NCI-H187 (cell line): ENCODE data around the gene TCP11L2.
A peak's percentile ranks its signal among the peaks of the same experiment; 100 is the strongest.
"Not testable (repeated sequence)": the region's sequence is repeated elsewhere in the genome, so short reads cannot be mapped to it uniquely, and the experiment has no call there.

ENCODE experiments used
- DNase-seq, 2 experiments: peaks; one replicate each; lab custom pipeline; 2025; lab: John Stamatoyannopoulos, UW

TCP11L2 gene

GRCh38 chr12:106343214-106343528, 40.6 kb downstream of the TCP11L2 start:
- no peak for DNase-seq

DNA sequence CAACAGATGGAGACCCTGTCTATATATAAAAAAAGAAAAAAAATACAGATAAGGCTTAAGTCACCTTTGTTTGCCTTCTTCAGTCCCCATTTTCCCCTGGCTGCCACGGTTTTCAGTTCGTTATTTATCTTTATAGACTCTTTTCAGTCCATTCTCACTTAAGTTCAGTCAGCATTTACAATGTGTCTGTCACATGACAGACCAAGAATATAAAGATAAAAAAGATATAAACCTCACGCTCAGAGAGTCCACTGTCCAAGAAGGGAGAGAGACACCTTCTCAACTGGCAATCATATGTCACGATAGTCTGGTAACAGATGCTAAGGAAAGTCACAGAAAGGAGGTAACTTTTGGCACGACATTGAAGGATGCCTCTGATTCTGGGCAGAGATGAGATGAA, 41.6 kb downstream of the TCP11L2 start:
- DNase-seq: no peak

- DNase-seq: no peak
These were observed 43.2 kb downstream of the TCP11L2 start for GRCh38 chr12:106345746-106346145.

GRCh38 chr12:106348411-106348810, 45.9 kb downstream of the TCP11L2 start:
- DNase-seq: no peak

GRCh38 chr12:106353175-106353574, 50.6 kb downstream of the TCP11L2 start:
- DNase-seq: no peak

DNA sequence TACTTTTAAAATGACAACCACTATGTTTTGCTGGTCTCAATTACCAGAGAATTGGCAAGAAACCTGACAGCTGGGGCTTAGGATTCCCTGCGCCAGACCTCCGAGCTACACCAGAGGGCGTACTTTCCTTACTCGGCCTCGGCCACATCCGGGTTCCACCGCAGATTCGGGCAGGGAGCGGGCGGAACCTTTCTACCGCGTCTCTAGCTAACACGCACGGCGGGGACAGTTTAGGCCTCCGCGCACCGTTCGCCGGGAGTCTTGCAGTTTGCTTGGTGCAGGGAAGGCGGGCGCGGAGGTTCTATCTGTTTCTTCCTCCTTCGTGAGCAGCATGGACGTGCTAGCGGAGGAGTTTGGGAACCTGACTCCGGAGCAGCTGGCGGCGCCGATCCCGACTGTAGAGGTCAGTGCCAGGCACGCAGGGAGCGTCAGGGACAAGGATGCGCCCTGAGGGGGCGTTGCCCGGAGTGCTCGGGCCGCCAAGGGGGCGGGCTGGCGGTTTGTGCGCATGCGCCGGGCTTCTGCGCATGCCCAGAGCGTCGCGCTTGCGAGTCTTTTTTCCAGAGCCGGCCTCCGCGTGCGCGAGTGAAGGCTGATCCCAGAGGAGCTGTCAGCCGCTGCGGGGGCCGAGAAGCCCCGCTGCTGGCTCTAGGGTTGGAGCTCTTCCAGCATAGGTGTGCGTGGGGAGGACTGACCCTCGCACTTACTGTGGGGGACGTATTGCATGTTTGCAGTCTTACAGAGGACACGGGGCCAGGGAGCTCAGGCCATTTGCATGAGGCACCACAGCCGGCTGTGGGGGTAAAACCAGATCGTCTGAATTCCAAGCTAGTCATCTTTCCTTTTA, 55.2 kb downstream of the TCP11L2 start, which contains the start of gene POLR3B:
Gene POLR3B, plus strand, starts transcription at position 200 of the 847 bp plus-strand sequence. Its CDS starts 132 bp downstream, at position 332.
- DNase-seq: peak; percentile 94 to 98

GRCh38 chr12:106358396-106359241, 56.1 kb downstream of the TCP11L2 start:
- no peak for DNase-seq

DNA sequence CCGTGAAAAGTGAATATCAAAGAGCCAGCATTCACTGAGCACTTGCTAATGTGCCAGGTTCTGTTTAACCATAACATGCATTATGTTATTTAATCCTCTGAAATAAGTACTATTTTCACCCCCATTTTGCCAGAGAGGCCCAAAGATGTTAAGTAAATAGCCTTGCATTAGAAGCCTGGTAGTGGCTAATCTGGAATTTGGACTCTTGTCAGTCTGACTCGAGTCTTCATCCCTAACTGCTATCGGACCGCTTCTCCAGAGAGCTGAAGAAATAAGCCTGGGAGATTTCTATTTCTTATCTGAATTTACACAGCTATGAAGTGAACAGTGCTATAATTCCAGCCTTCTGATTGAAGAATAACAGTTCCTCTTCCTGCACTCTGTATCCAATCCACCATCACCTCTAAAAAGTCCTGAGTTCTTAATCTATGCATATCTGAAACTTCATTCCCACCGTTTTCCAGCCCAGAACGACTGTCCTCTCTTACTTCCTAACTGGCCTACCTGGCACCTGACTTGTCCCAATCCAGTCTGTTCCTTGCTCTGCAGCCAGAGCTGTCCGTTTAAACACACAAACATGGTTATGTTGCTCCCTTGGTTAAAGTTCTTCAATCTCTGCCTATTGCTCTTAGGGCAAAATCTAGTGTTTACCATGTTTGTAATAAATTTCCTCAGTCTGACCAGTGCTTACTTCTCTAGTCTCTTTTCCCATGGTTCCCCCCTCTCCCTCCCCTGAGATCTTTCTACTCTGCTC, 57.3 kb downstream of the TCP11L2 start:
- no peak for DNase-seq

DNA sequence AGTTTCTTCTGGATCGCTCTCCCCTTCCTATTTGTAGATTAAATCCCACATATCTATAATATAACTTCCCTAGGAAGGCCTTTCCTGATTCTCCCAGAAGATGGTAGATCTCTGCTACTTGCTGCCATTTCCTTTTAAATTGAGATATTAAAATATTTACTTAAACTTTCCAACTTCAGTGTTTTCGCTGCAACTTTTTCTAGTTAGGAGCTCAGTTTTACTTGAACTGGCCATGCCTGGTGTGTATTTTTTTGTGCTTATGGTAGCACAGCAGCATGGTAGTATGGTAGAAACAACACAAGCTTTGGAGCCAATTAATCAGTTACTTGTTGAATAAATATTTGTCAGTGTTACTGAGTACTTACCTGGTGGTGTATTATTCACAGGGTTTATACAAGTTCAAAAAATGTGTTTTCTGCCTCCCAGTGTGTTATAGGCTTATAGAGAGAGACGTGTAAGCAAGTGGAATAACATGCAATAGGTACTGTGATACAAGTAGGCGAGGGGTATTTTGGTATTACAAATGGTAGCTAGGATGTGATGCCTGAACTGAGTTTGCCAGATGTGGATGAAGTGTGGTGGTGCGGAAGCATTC, 58.0 kb downstream of the TCP11L2 start:
- no peak for DNase-seq

- DNase-seq: no peak
These were observed 60.4 kb downstream of the TCP11L2 start for GRCh38 chr12:106362971-106363370.

DNA sequence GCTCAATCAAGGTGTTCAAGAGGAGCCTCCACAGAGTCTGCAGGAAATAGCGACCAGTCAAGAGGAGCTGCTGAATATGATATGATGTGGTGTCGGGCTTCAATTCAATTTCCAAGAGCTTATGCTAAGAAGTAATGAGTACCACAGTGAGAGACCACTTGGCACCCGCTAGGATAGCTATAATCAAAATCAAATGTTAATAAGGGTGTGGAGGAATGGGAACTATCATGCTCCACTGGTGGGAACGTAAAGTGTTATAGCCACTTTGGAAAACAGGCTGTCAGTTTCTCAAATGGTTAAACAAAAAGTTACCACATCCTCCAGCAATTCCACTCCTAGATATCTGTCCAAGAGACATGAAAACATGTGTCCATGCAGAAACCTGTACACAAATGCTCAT, 61.7 kb downstream of the TCP11L2 start:
- no peak for DNase-seq

DNA sequence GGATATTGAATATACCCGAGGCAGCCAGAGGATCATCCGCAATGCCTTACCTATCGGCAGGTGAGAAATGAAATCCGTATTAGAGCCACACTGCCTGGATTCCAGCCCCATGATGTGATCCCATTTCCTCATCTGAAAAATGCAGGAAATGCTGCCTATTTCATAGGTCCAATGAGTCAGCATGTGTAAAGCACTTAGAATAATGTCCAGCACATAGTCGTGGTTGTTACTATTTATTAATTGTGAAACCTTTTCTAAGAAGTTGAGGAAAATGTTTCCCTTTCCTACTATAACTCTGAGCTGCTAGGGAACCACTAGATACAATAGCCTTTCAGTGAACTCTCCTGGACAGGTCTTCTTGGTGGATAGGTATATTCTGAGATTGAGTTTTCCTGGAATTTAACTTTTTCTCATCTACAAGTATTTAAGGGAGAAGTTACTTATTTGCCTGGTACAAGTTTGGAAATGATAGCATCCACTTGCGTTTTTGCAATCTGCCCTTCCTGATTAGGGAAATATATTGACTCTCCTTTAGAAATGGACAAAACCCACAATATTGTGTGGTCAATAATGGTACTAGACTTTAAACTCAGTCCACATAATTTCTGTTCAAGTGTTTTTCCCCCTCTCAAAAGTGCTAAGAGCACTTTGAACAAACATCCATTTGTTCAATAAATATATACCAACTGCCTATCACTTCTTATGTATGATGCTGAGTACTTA, 67.3 kb downstream of the TCP11L2 start:
- DNase-seq: no peak

- DNase-seq: no peak
These were observed 76.3 kb downstream of the TCP11L2 start for GRCh38 chr12:106378788-106379187.

DNA sequence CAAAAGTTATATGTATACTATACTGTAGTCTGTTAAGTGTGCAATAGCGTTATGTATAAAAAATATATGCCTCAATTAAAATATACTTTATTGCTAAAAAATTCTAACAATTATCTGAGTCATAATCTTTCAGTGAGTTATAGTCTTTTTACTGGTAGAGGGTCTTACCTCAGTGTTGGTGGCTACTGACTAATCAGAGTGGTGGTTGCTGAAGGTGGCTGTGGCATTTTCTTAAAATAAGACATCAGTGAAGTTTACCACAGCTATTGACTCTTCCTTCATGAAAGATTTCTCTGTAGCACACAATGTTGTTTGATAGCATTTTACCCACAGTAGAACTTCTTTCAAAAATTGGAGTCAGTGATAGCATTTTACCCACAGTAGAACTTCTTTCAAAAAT, 78.4 kb downstream of the TCP11L2 start:
- DNase-seq: no peak

- not testable (repeated sequence) for DNase-seq
These were observed 79.3 kb downstream of the TCP11L2 start for GRCh38 chr12:106381866-106382265.

DNA sequence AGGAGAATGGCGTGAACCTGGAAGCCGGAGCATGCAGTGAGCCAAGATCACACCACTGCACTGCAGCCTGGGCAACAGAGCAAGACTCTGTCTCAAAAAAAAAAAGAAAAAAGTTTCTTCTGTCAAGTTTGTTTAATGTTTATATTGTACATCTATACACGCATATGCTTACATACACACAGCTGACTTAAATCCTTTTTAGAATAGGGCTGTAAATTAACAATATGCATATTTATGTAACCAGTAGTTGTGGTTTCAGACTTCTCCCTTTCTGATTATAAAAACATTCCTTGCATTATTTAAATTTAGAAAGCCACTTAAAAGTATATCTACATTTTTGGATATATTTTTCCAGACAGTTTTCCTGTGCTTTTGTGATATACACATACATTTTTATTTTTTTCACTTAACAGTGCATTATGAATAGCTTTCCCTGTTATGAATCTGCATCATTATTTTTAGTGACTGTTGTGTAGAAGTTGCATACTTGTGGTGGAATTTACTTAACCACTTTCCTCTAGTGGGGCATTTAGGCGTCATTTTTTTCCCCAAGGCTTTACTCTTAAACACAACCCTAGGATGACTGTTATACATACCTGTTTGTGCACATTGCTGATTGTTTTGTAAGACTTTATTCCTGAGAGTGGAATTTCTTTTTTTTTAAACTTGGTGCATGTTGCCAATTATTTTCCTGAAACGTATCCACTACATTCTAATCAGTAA, 84.4 kb downstream of the TCP11L2 start:
- no peak for DNase-seq

GRCh38 chr12:106387848-106388377, 85.4 kb downstream of the TCP11L2 start:
- no peak for DNase-seq

DNA sequence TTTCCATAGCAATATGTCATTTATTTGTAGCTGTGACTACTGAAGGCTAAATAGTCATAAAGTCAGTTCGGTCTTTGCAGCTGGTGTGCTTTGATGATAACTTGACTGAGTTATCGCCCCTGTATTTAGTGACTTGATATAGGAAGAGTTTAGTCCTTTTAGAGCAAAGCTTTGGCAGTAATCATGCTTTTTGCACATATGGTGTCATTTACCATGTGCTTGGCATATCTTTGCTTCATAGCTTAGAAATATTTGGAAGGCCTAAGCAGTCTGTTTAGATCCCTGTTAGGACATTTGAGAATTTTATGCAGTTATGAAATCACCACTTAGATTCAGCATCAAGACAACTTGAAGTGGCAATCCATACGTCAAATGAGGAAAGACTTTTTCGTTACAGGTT, 86.6 kb downstream of the TCP11L2 start:
- no peak for DNase-seq

GRCh38 chr12:106392759-106393158, 90.2 kb downstream of the TCP11L2 start:
- no peak for DNase-seq
